Measurements from ENCODE around the gene FLVCR1.
"Not testable (repeated sequence)": the region's sequence is repeated elsewhere in the genome, so short reads cannot be mapped to it uniquely, and the experiment has no call there.

FLVCR1 gene

GRCh38 chr1:212857992-212858460, at the start of gene FLVCR1:
TSS of gene FLVCR1 (plus strand) at chr1:212858275. CDS start at chr1:212858453, 178 bp downstream.
- DNase-seq = peak; percentile 93

GRCh38 chr1:212814537-212815334, 43.3 kb upstream of the FLVCR1 start:
- no peak for DNase-seq

- no peak for DNase-seq
These were observed 41.4 kb upstream of the FLVCR1 start for GRCh38 chr1:212816567-212817278.

- no peak for DNase-seq
These were observed 38.3 kb upstream of the FLVCR1 start for GRCh38 chr1:212819726-212820125.

- DNase-seq = no peak
These were observed 37.1 kb upstream of the FLVCR1 start for GRCh38 chr1:212820969-212821368.

GRCh38 chr1:212822956-212823355, 35.1 kb upstream of the FLVCR1 start:
- DNase-seq = no peak

- no peak for DNase-seq
These were observed 33.9 kb upstream of the FLVCR1 start for GRCh38 chr1:212824201-212824600.

GRCh38 chr1:212825798-212826452, 32.1 kb upstream of the FLVCR1 start:
- no peak for DNase-seq

- DNase-seq = no peak
These were observed 30.8 kb upstream of the FLVCR1 start for GRCh38 chr1:212827171-212827776.

GRCh38 chr1:212827831-212828278, 30.2 kb upstream of the FLVCR1 start:
- no peak for DNase-seq

GRCh38 chr1:212828395-212828794, 29.7 kb upstream of the FLVCR1 start:
- no peak for DNase-seq

- not testable (repeated sequence) for DNase-seq
These were observed 24.6 kb upstream of the FLVCR1 start for GRCh38 chr1:212833211-212834207.

GRCh38 chr1:212838145-212838544, 19.9 kb upstream of the FLVCR1 start:
- no peak for DNase-seq

GRCh38 chr1:212844521-212844920, 13.6 kb upstream of the FLVCR1 start:
- DNase-seq = not testable (repeated sequence)

GRCh38 chr1:212847549-212847948, 10.5 kb upstream of the FLVCR1 start, which contains the start of gene SPATA45:
TSS of gene SPATA45 (minus strand) at chr1:212847649. CDS start at chr1:212836149, 11,500 bp downstream.
- no peak for DNase-seq

GRCh38 chr1:212852105-212852688, 5.9 kb upstream of the FLVCR1 start:
- DNase-seq = no peak

GRCh38 chr1:212853658-212854057, 4.4 kb upstream of the FLVCR1 start:
- DNase-seq = no peak

GRCh38 chr1:212856755-212857154, 1.3 kb upstream of the FLVCR1 start:
- DNase-seq = no peak

GRCh38 chr1:212858461-212859265, 588 bp downstream of the FLVCR1 start:
- no peak for DNase-seq

All from CD4-positive, alpha-beta T cell treated with Interferon gamma for 1 hour (primary cell).